Fibroblast of lung (primary cell): Measurements from ENCODE around the gene ATP2B3.

Experiments used
- CTCF ChIP-seq, 2 donors: IDR thresholded peaks in 1 of 2; conservative IDR thresholded peaks in 1 of 2; 1 replicate in 1 of 2; 2 replicates in 1 of 2; pipeline ENCODE4 v1.5.1; 2011 to 2012; ENCODE audit warnings: low read length in 2 of 2, control low read depth in 1 of 2, inconsistent platforms in 1 of 2, low read depth in 1 of 2, mild to moderate bottlenecking in 1 of 2
- EZH2 ChIP-seq: IDR thresholded peaks from 2 replicates; pipeline ENCODE4 v1.5.1; 2012; ENCODE audit warnings: low read length, control low read depth, mild to moderate bottlenecking; ENCODE audit errors: missing control alignments

DNA sequence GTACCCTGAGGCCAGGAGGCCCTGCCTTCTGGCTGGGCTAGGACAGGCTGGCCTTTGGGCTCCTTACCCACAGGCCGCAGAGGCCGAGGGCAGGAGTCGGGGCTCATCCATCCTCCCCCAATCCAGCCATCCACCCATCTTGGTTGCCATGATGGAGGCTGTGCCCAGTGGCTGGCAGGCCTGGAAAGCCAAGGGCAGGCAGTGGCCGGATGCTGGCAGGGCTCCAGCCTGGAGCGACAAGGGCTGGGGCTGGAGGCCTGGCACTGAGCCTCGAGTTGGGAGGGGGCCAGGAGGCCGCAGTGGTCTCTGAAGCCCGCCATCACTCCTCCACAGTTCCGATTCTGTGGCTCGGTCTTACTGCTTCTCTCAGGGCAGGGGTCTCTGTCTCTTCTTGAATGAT, 31.3 kb upstream of the ATP2B3 start:
- no peak for TF ChIP-seq CTCF (conservative IDR thresholded peaks at IDR 0.05 in 1 of 2, IDR thresholded peaks at IDR 0.05 in 1 of 2; ENCODE audit: low read depth in 1 of 2, low read length in 2 of 2)
- no peak for TF ChIP-seq EZH2
